K562 (cell line): ENCODE results near the gene PHLDB3. TPM values are rescaled to one million over a fixed set of nuclear protein-coding genes. Genes with fewer than 3 reads are reported as not detected.

Experiments used
- CEBPB ChIP-seq: fragments of 450-650 bp; IDR thresholded peaks from 2 replicates; pipeline ENCODE4 v1.6.1; 2016; ENCODE audit warnings: missing genetic modification characterization, missing compliant biosample characterization
- DEAF1 ChIP-seq: fragments of 450-650 bp; formaldehyde crosslinking; IDR thresholded peaks from 2 replicates; pipeline ENCODE4 v1.4.0; 2020; ENCODE audit warnings: mild to moderate bottlenecking, moderate library complexity
- DNMT1 ChIP-seq: fragments of 450-650 bp; IDR thresholded peaks from 2 replicates; pipeline ENCODE4 v1.6.1; 2016; ENCODE audit warnings: antibody characterized with exemption, mild to moderate bottlenecking
- GTF2E2 ChIP-seq: fragments of 200-800 bp; sonication (Bioruptor generic); IDR thresholded peaks from 2 replicates; pipeline ENCODE4 v1.6.1; 2016; ENCODE audit warnings: missing genetic modification characterization, missing compliant biosample characterization
- ILK ChIP-seq: fragments of 450-650 bp; IDR thresholded peaks from 2 replicates; pipeline ENCODE4 v1.6.1; 2016; ENCODE audit warnings: missing genetic modification characterization, low read depth, mild to moderate bottlenecking, missing compliant biosample characterization, moderate library complexity, borderline replicate concordance
- LARP7 ChIP-seq: fragments of 450-650 bp; IDR thresholded peaks from 2 replicates; pipeline ENCODE4 v1.6.1; 2016
- LEF1 ChIP-seq: fragments of 450-650 bp; IDR thresholded peaks from 2 replicates; pipeline ENCODE4 v1.6.1; 2016; ENCODE audit warnings: mild to moderate bottlenecking
- MAZ ChIP-seq, 2 experiments: fragments of 450-650 bp in 1 of 2; sonication (generic) in 1 of 2; formaldehyde crosslinking; IDR thresholded peaks in 1 of 2; conservative IDR thresholded peaks in 1 of 2; 2 replicates each; pipeline versions ENCODE4 v1.4.0 to v1.5.0; 2020; ENCODE audit warnings: mild to moderate bottlenecking in 1 of 2, missing genetic modification reagents in 1 of 2
- MECOM ChIP-seq: fragments of 250-450 bp; sonication (Bioruptor Pico); IDR thresholded peaks from 2 replicates; pipeline ENCODE4 v1.8.0; 2022; ENCODE audit warnings: inconsistent platforms
- MNT ChIP-seq, 2 experiments: fragments of 450-650 bp; conservative IDR thresholded peaks; 2 replicates each; pipeline ENCODE4 v1.6.1; 2017; ENCODE audit warnings: mild to moderate bottlenecking in 2 of 2, moderate library complexity in 2 of 2
- NFXL1 ChIP-seq: fragments of 450-650 bp; formaldehyde crosslinking; IDR thresholded peaks from 2 replicates; pipeline ENCODE4 v1.4.0; 2021; ENCODE audit warnings: mild to moderate bottlenecking
- POLR2A ChIP-seq: fragments of 450-650 bp; conservative IDR thresholded peaks from 2 replicates; pipeline ENCODE4 v1.6.1; 2016
- RB1 ChIP-seq: fragments of 450-650 bp; IDR thresholded peaks from 2 replicates; pipeline ENCODE4 v1.6.1; 2017; ENCODE audit warnings: low read depth, mild to moderate bottlenecking
- ZKSCAN8 ChIP-seq: fragments of 200-800 bp; sonication (Bioruptor generic); IDR thresholded peaks from 2 replicates; pipeline ENCODE4 v1.6.1; 2016; ENCODE audit warnings: missing genetic modification characterization, missing compliant biosample characterization
- ZMIZ1 ChIP-seq, 2 experiments: fragments of 150-350 bp in 1 of 2; IDR thresholded peaks; 2 replicates each; pipeline ENCODE4 v1.6.1; 2012 to 2016; ENCODE audit warnings: low read depth in 2 of 2, low read length in 2 of 2, mild to moderate bottlenecking in 1 of 2, moderate library complexity in 1 of 2
- ZNF511 ChIP-seq: sonication (generic); formaldehyde crosslinking; IDR thresholded peaks from 2 replicates; pipeline ENCODE4 v1.8.0; 2022; ENCODE audit warnings: mild to moderate bottlenecking, missing genetic modification reagents
- polyA plus RNA-seq, 8 experiments: library from polyadenylated mRNA; depleted of rRNA in 4 of 8; stranded (reverse) in 5 of 8; unstranded in 3 of 8; fragments of >200 nt; fragmentation: Nextera tagmentation in 2 of 8; fragmentation: Illumina TruSeq in 1 of 8; extraction: Ambion mirVana in 2 of 8; extraction: Trizol in 1 of 8; gene quantifications; 2 replicates each; pipeline versions ENCODE4 v1.2.1 to v1.2.3, GENCODE V29; 2011 to 2014; ENCODE audit warnings: inconsistent platforms in 1 of 8, missing spikeins in 1 of 8
- total RNA-seq, 7 experiments: library from RNA; depleted of rRNA in 6 of 7; stranded (reverse); fragments of >200 nt in 6 of 7; fragmentation: Illumina TruSeq in 2 of 7; extraction: Trizol in 2 of 7; gene quantifications; 2 replicates each; pipeline versions ENCODE4 v1.2.1 to v1.2.3, GENCODE V29; 2011 to 2021; ENCODE audit warnings: low replicate concordance in 1 of 7

PHLDB3 gene
- total and polyA plus RNA-seq, 9 of the 15 experiments (the other 6 are each of a cell fraction or from before 2014, with no cell fraction given), result 0.04 to 23.5 (median 3.9) TPM

- TF ChIP-seq ZMIZ1 (IDR thresholded peaks at IDR 0.05; ENCODE audit: low read depth in 2 of 2, low read length in 2 of 2), result no peak
- no peak for TF ChIP-seq ILK (tag)
- no peak for TF ChIP-seq DEAF1 (CRISPR knock-in tag)
- TF ChIP-seq ZNF511, result 0 out of 2 replicates have a peak, but pooled peaks have one; percentile 23
- 0 out of 2 replicates have a peak, but pooled peaks have one; percentile 49 for TF ChIP-seq CEBPB
- TF ChIP-seq ZKSCAN8 (CRISPR knock-in tag), result no peak
- no peak for TF ChIP-seq MECOM (CRISPR knock-in tag)
- TF ChIP-seq POLR2A, result peak; percentile 72
- no peak for TF ChIP-seq RB1
- TF ChIP-seq MNT (conservative IDR thresholded peaks at IDR 0.05), result peak in 1 of 2 experiments; percentile 16; a peak in 1 of 4 replicates
- no peak for TF ChIP-seq NFXL1 (CRISPR knock-in tag)
- TF ChIP-seq GTF2E2 (tag), result no peak
- TF ChIP-seq LARP7, result peak; percentile 93; the same call in 1 of the 2 replicates
- TF ChIP-seq DNMT1, result no peak
- peak in 1 of 2 experiments; percentile 80; a peak in 2 of 4 replicates for TF ChIP-seq MAZ (CRISPR knock-in tag; conservative IDR thresholded peaks at IDR 0.05 in 1 of 2, IDR thresholded peaks at IDR 0.05 in 1 of 2)
- TF ChIP-seq LEF1, result no peak
These were observed 783 bp downstream of the PHLDB3 start (continued) for GRCh38 chr19:43503501-43504425.
